Natural killer cell treated with Interleukin-12 subunit alpha and Interleukin-12 subunit beta and Interleukin-15 and Interleukin-18, amount 100 ng/mL, for 72 hours (primary cell): Measurements from ENCODE around the gene HOXD12. TPM values are rescaled to one million over a fixed set of nuclear protein-coding genes. Genes with fewer than 3 reads are reported as not detected.
A peak's percentile ranks its signal among the peaks of the same experiment; 100 is the strongest.

Experiments
- ATAC-seq, 2 donors: fragments of 150-1000 bp; cut with Tn5 transposase in 1 of 2; sonication (Bioruptor Pico), chemical (Tn5 transposase) in 1 of 2; 2 replicates each; pipeline ENCODE4 v1.10.0; 2021
- DNase-seq: peaks from one replicate; pipeline ENCODE4 v3.0.0; 2022; ENCODE audit warnings: low spot score
- H3K27ac Mint-ChIP-seq, 2 donors: 1 replicate in 1 of 2; 2 replicates in 1 of 2; pipeline ENCODE4 v1.8.0; 2022; ENCODE audit warnings: mixed read lengths in 2 of 2, mild to moderate bottlenecking in 1 of 2, moderate library complexity in 1 of 2
- H3K27me3 Mint-ChIP-seq, 2 donors: 1 replicate in 1 of 2; 2 replicates in 1 of 2; pipeline ENCODE4 v1.8.0; 2022; ENCODE audit warnings: mixed read lengths in 2 of 2
- H3K36me3 Mint-ChIP-seq: one replicate; pipeline ENCODE4 v1.8.0; 2022; ENCODE audit warnings: mixed read lengths
- H3K4me1 Mint-ChIP-seq, 2 donors: 1 replicate in 1 of 2; 2 replicates in 1 of 2; pipeline ENCODE4 v1.8.0; 2022; ENCODE audit warnings: low read depth in 2 of 2, mixed read lengths in 2 of 2, mild to moderate bottlenecking in 1 of 2
- H3K4me3 Mint-ChIP-seq: one replicate; pipeline ENCODE4 v1.8.0; 2022; ENCODE audit warnings: mixed read lengths
- H3K9me3 Mint-ChIP-seq: 2 replicates; pipeline ENCODE4 v1.8.0; 2022; ENCODE audit warnings: mixed read lengths
- total RNA-seq, 2 donors: library from RNA; stranded (reverse); gene quantifications; one replicate each; pipeline ENCODE4 v1.2.3, GENCODE V29; 2022

Gene HOXD12
- total RNA-seq, 2 donors from 2014 or later, result not detected

DNA sequence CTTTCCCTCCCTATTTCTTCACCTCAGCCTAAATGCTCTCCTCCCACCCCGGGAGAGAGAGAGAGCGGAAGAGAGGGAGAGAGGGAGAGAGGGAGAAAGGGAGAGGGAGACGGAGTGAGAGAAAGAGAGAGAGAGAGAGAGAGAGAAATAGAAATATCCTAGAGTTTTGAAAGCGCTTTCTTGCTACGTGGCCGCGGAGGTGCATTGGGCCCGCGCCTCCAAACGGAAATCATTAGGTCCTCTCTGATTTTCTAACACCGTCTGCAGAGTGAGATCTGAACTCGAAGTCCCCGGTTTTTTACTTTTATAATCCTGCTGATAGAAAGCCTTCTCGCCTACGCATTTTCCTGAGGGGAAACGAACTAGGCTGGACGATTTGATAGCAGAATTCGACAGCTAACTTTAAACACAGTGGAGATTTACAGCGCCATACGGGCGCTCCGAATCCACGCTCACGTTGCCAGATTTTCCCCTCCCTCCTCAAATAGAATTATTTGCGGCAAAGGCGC is 14.9 kb upstream of the HOXD12 start:
- peaks cover 0 to 8% of the 10 kb centered on the region in 2 donors for H3K4me1 Mint-ChIP-seq
- H3K36me3 Mint-ChIP-seq, result peaks cover 17% of the 10 kb centered on the region

DNA sequence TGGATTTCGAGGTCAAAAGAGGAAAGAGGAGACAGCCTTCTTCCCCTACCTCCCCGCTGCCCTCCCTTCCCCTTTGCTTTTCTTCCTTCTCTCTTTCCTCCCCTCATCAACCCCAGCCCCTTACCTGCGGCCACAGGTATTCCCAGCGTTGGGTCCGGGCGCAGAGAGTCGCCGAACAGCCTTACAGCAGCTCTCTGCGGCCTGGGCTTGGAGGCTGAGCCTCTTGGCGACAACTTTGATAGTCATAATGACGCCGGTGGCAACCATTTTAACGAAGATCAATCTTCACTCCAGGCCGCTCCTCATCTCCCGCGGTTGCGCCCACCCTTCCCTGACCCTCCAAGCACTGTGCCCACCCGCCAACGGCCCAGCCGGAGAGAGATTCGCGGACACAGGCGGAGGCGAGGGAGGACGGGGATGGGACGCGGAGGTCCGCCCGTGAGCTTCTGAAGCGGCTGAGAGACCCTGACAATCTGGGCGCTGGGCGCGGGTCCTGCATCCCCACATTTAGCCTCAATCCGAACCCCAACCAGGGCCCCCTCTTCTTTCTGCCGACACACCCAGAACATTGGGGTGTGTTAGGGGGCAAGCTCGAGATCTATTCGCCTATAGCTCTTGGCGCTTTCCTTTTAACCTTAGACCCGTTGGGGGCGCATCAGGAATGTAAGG is 14.3 kb upstream of the HOXD12 start:
- Mint-ChIP-seq H3K9me3 (no peaks in the 10 kb centered on the region), H3K36me3 (peaks cover 17% of the 10 kb centered on the region), H3K27ac (no peak overlapping the region), H3K27me3 (peaks cover 44 to 79% of the 10 kb centered on the region in 2 donors), H3K4me3 (no peak overlapping the region), H3K4me1 (peaks cover 0 to 8% of the 10 kb centered on the region in 2 donors)
- ATAC-seq (no peak), DNase-seq (no peak)

More for the DNA sequence above, 14.9 kb upstream of the HOXD12 start:
- no peak overlapping the region for H3K27ac Mint-ChIP-seq
- no peaks in the 10 kb centered on the region for H3K9me3 Mint-ChIP-seq
- DNase-seq (no peak), ATAC-seq (no peak)
- peaks cover 41 to 74% of the 10 kb centered on the region in 2 donors for H3K27me3 Mint-ChIP-seq
- no peak overlapping the region for H3K4me3 Mint-ChIP-seq

DNA sequence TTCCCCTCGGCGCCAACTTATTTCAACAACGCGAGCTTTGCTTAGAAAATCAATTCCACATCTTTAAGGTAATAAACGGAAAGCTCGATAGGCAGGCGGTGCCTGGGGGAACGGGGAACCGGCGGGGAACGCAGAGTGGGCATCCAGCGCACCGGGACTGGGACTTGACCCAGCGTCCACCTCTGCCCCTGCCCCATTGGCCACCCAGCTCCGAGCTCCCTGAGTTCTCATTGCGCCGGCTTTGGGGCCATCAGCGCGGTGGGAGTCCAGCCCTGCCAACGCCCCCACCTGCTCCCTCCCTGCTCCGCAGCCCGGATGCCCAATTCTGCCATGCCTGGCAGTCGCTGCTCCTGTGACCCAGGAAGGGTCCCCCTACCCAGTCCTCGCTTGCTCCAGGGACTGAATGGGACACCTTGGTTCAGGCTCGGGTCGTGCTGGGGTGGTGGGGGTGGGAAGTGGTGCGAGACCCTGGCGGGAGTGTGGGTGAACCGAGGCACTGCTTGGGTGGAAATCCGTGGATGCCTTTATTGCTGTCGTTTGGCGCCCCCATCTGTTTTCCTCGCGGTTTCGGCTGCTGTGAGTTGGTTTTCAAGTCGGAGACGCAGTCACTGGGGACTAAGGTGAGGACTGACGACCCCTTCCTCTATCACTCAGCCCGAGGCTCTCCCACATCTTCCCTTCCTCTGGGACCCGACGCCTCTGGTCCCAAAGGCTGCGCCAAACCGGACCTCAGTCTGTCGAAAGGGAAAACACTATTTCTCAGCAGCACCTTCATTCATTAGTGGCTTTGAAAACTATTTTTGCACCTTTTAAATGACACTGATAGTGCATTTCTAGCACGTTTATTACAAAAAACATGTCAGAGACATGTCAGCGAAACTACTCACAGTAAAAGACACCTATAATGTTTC is 13.5 kb upstream of the HOXD12 start:
- peaks cover 17% of the 10 kb centered on the region for H3K36me3 Mint-ChIP-seq
- no peak for ATAC-seq

DNA sequence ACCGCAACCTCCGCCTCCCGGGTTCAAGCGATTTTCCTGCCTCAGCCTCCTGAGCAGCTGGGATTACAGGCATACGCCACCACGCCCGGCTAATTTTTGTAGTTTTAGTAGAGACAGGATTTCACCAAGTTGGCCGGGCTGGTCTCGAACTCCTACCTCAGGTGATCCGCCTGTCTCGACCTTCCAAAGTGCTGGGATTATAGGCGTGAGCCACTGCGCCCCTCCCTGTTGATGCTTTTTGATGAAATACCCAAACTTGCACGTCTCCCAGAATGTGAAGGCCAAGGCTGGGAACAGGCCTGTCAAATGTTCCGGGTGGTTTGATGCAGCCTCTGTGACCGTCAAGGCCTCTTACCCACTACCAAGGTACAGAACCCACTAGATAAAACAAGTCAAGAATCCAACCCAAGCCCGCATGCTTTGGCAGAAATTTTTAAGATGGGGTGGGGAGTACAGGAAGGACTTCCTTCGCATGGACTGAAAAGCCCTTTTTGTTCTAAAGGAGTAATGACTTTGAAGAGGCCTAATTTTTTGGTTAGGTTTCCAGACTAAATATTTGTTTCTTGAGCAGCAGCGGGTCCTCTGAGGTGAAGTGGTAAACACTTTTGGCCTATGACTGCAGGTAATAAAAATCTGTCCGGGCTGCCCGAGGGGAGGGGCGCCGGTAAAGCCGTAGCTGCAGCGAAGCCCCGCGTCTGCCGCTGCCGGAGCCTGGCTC is 12.1 kb upstream of the HOXD12 start:
- Mint-ChIP-seq H3K27ac (no peak overlapping the region), H3K4me1 (peaks cover 5 to 11% of the 10 kb centered on the region in 2 donors), H3K36me3 (peaks cover 12% of the 10 kb centered on the region), H3K9me3 (no peaks in the 10 kb centered on the region), H3K4me3 (no peak overlapping the region), H3K27me3 (peaks cover 50 to 88% of the 10 kb centered on the region in 2 donors)
- ATAC-seq (no peak), DNase-seq (no peak)

More for the DNA sequence above, 13.5 kb upstream of the HOXD12 start:
- no peak overlapping the region for H3K27ac Mint-ChIP-seq
- H3K4me1 Mint-ChIP-seq, result peaks cover 0 to 8% of the 10 kb centered on the region in 2 donors
- no peak for DNase-seq
- H3K9me3 Mint-ChIP-seq, result no peaks in the 10 kb centered on the region
- no peak overlapping the region for H3K4me3 Mint-ChIP-seq
- H3K27me3 Mint-ChIP-seq, result peaks cover 45 to 84% of the 10 kb centered on the region in 2 donors

DNA sequence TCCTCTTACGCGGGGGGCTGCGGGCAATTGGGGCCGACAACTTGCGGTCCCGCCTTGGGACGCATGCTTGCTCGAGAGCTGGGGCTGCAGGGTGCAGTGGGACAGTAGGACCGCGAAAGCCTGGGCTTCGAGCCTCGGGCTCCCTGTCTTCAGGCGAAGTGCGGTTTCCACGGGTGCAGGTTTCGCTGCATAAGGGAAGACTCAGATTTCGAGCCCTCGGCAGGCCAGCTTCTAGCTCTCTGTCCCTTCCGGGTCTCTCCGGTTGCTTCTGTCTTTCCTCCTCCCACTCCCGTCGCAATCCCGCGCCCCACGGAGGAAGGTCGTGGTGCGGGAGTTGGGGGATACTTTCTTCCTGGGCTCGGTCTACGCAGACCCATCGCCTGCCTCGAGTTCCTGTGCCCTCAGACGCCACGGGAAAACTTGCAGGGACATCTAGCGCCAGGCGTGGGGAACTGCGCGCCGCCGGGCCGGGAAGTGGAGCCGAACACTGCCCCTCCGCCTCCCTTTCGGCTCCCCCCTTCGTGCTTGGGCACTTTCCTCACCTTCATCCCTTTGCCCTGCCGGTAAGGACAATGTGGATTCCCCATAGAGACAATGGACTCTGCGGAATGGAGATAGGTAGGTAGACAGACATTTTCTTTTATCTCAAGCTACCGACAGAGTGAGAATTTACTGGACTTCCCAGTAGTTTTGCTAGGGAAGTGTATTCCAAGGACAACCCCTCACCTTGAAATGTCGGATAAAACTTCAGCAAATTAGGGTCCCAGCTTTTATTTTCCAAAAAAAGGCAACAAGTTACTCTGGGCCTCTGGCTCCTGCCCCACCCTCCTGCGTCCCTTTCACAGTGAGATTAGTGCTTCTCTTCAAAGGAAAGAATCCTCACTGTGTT is 11.3 kb upstream of the HOXD12 start:
- no peak for DNase-seq
- H3K4me1 Mint-ChIP-seq, result peaks cover 5 to 11% of the 10 kb centered on the region in 2 donors
- no peak for ATAC-seq
- peaks cover 52 to 80% of the 10 kb centered on the region in 2 donors for H3K27me3 Mint-ChIP-seq
- H3K27ac Mint-ChIP-seq, result no peak overlapping the region
- H3K4me3 Mint-ChIP-seq, result peak overlapping the region; percentile 58
- H3K9me3 Mint-ChIP-seq, result no peaks in the 10 kb centered on the region
- peaks cover 12% of the 10 kb centered on the region for H3K36me3 Mint-ChIP-seq

DNA sequence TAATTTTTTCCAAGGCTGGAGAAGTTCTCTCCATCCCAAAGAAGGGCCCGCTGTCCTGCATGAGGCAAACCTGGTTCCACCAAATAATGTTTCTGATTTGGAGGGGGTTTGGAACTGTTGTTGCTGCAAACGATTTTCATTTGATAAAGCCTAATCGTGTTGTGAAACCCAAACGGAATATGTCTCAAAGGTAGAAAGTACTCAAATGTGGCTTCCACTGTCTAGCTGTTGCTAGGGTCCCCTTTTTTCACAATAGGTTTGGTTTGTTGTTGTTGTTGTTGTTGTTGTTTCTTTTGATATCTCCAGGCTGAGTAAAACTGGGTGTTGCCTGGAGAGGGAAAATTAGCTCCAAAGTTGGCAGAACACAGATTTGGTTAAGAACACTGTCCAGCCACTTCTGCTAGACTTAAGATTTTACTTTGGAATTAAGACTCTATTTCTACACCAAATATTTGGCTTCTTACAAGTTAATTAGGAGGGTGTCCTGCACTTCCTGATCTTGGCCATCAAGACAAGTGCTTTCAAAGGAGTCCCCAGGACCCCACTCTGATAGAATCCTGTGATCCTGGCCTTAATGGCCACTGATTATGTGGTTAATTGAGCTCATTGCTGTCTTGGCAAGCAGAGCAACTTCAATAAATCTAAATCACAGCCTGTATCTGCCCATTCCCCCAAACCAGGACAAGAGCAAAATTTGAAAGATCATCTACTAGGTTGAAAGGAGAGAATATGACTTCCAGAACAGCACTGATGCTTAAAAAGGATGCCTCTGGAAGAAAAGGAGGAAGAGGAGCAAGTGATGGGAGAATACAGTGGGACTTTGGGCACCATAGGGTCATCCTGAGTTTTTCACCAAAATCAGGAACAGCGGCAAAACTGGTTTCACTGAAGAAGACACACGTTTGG is 10.4 kb upstream of the HOXD12 start:
- peaks cover 53 to 80% of the 10 kb centered on the region in 2 donors for H3K27me3 Mint-ChIP-seq
- no peak overlapping the region for H3K27ac Mint-ChIP-seq
- DNase-seq (no peak), ATAC-seq (no peak)
- no peaks in the 10 kb centered on the region for H3K9me3 Mint-ChIP-seq
- no peak overlapping the region for H3K4me3 Mint-ChIP-seq
- peaks cover 6% of the 10 kb centered on the region for H3K36me3 Mint-ChIP-seq
- H3K4me1 Mint-ChIP-seq, result peaks cover 5 to 14% of the 10 kb centered on the region in 2 donors

DNA sequence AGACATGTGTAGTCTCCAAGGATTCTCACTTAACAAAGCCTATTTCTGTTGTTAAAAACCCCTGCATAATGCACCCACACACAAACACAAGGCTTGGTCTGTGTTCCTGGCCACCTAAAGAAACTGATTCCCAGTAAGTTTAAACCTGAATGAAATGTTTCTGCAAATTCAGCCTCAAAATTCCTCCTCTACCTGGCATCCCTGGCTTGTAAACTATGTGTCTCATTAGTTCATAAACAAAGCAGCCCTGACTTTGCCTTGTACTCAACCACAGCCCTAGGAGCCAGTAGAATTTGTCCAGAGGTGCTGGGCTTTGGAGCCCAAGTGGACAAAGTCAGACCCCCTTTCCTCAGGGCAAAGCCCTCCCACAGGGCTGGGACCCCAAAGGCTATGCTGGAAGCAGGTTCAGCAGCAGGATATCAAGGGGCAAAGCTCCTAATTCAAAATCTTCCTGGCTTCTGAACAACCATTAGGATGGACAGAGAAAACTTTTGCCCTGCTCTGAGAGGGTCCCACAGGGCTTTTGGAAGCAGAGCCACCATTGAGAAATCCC is 9.7 kb upstream of the HOXD12 start:
- no peak overlapping the region for H3K27ac Mint-ChIP-seq
- H3K4me1 Mint-ChIP-seq, result peaks cover 5 to 14% of the 10 kb centered on the region in 2 donors
- ATAC-seq, result no peak
- H3K9me3 Mint-ChIP-seq, result no peaks in the 10 kb centered on the region
- DNase-seq, result no peak
- H3K27me3 Mint-ChIP-seq, result peaks cover 53 to 80% of the 10 kb centered on the region in 2 donors
- H3K36me3 Mint-ChIP-seq, result peaks cover 6% of the 10 kb centered on the region
- H3K4me3 Mint-ChIP-seq, result no peak overlapping the region

DNA sequence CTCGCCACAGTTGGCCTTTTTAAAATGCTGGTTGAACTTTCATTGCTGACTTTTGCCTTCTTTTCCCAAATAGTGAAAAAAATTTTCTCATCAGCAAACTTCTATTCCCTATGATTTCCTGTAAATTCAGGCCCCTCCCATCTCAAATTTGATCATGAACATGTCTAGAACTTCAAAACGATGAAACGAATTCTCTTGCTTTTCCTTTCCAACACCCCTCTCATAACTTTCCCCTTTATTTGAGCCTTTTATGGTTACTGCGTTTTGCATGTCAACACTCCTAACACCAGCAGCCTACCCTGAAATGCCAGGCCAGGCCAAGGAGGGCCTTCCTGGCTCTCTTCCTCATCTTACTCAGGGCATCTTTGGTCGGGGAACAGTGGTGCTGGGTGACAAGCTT is 8.7 kb upstream of the HOXD12 start:
- Mint-ChIP-seq H3K4me3 (no peak overlapping the region), H3K36me3 (peaks cover 6% of the 10 kb centered on the region), H3K4me1 (peaks cover 5 to 14% of the 10 kb centered on the region in 2 donors), H3K27me3 (peaks cover 58 to 84% of the 10 kb centered on the region in 2 donors), H3K27ac (no peak overlapping the region), H3K9me3 (no peaks in the 10 kb centered on the region)
- ATAC-seq, result no peak
- no peak for DNase-seq

DNA sequence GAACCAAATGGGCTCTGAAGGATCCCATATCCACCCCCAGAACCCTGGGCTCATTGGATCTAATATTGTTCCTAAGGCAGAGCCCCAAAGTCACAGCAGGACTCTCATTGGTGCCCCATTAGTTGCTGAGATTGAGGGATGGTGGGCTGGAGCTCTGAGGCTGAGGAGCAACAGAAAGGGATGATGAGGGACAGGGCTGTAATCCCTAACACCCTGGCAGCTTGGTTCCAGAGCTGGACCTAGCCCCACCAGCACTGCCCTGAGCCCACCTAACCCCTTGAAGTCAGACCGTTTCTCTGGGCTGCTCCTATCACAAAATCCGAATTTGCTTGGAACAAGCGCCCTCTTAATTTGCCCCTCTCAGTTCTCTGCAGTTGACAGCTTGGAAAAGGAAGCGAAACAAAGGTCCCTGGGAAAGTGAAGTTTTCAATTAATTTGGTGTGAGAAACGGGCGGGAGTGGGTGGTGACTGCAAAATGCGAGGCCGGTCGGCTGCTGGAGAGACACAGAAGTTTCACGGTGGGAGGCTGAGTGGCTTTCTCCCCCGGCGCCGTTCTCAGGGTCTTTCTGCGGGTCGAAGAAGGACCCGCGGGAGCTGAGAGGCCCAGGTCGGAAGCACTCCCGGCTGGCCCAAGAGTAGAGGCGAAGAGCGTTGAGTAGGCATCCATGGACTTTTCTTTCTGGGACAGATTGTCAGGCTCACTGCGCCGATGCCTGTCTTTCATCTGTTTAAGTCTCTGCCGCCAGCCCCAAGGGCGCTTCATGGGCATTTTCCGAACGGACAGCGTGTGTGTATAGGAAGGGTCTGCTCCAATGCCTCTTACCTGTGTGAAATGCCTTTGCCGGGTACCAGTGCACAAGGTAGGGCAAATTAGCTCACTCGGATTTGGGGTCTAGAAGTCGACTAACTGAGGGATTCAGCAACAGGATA is 8.0 kb upstream of the HOXD12 start:
- Mint-ChIP-seq H3K36me3 (peaks cover 6% of the 10 kb centered on the region), H3K27me3 (peaks cover 57 to 82% of the 10 kb centered on the region in 2 donors), H3K4me3 (peak overlapping the region; percentile 47), H3K27ac (no peak overlapping the region), H3K4me1 (peaks cover 8 to 16% of the 10 kb centered on the region in 2 donors), H3K9me3 (no peaks in the 10 kb centered on the region)
- ATAC-seq (no peak), DNase-seq (no peak)

DNA sequence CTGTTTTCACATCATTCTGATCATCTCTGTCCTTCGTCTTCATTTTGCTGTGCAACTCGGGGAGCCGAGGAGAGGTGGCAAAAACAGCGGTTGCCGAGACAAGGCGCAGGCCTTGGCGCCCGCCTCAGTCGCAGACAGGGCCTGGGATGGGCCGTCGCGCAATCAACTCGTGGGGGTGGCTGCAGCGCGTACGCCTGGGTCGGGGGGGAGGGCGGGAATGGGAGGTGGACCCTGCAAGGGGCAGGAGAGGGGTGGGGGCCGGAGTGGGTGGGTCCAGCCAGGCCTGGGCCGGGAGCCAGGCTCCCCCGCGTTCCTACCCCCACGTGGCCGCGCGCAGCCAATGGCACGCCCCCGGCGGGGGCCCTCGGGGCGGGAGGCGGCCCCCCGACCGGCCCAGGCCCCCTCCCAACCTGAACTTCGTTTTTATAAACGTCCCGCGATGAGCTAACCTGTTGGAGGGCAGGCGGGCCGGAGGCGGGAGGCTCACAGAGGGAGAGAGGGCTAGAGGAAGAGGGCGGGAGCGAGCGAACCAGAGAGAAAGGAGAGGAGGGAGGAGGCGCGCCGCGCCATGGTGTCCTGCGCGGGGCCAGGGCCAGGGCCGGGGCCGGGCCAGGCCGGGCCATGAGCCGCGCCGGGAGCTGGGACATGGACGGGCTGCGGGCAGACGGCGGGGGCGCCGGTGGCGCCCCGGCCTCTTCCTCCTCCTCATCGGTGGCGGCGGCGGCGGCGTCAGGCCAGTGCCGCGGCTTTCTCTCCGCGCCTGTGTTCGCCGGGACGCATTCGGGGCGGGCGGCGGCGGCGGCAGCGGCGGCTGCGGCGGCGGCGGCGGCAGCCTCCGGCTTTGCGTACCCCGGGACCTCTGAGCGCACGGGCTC is 7.1 kb upstream of the HOXD12 start, which contains the start of gene HOXD13:
HOXD13 (plus strand) TSS at position 452 of the 875 bp plus-strand sequence; CDS start at position 622, 170 bp downstream.
- H3K4me1 Mint-ChIP-seq, result peaks cover 16 to 24% of the 10 kb centered on the region in 2 donors
- peak within 1 kb of the TSS; percentile 47 for H3K4me3 Mint-ChIP-seq
- H3K36me3 Mint-ChIP-seq, result no peaks in the 10 kb centered on the region
- H3K27ac Mint-ChIP-seq, result no peak within 1 kb of the TSS
- ATAC-seq (peak in 1 of 2 donors; percentile 52), DNase-seq (no peak)
- peaks cover 58 to 82% of the 10 kb centered on the region in 2 donors for H3K27me3 Mint-ChIP-seq
- no peaks in the 10 kb centered on the region for H3K9me3 Mint-ChIP-seq
